GM12878 (cell line): ENCODE data around the gene NUDT22. TPM values are rescaled to one million over a fixed set of nuclear protein-coding genes. Genes with fewer than 3 reads are reported as not detected.

Experiments used
- ATAC-seq: fragments of 200-7000 bp; cut with Tn5 transposase; 3 replicates; pipeline ENCODE4 v1.9.1; 2020; ENCODE audit warnings: mild to moderate bottlenecking, moderate library complexity
- BruUV-seq: library from RNA; stranded (reverse); fragments of 400-500 nt; replicated peaks from 2 replicates; lab custom pipeline; 2021; lab: Mats Ljungman, UMichigan
- CTCF ChIA-PET: fragments of 300-600 bp; sonication (Branson Sonifier 250); formaldehyde crosslinking; extraction: SDS; loops from one replicate; lab custom pipeline; 2021; ENCODE audit warnings: inconsistent platforms; lab: Yijun Ruan, JAX
- POLR2A ChIA-PET: fragments of 350-600 bp; formaldehyde crosslinking; extraction: SDS; loops from one replicate; lab custom pipeline; 2021; ENCODE audit warnings: inconsistent platforms; lab: Charles Lee
- RAD21 ChIA-PET: fragments of 300-600 bp; sonication (Branson Sonifier 250); formaldehyde crosslinking; loops from one replicate; lab custom pipeline; 2023; ENCODE audit warnings: antibody characterized with exemption; ENCODE audit not compliant: unreplicated experiment; lab: Charles Lee
- SMC1A ChIA-PET: fragments of 300-600 bp; sonication (Branson Sonifier 250); formaldehyde crosslinking; loops from one replicate; lab custom pipeline; 2023; ENCODE audit not compliant: unreplicated experiment, uncharacterized antibody; lab: Charles Lee
- DNase-seq: peaks from one replicate; pipeline ENCODE4 v3.0.0-alpha.2; 2011; ENCODE audit warnings: low read depth, low spot score
- FAIRE-seq: peaks from 3 replicates; lab custom pipeline; 2011; peaks lifted over from hg19 to GRCh38; lab: Jason Lieb, UNC
- H2AFZ ChIP-seq: 2 replicates; pipeline ENCODE4 v1.6.0; 2011; ENCODE audit warnings: low read depth, low read length, control low read depth; ENCODE audit not compliant: control insufficient read depth
- H3K27ac ChIP-seq: 2 replicates; pipeline ENCODE4 v1.5.1; 2011; ENCODE audit warnings: control low read depth; ENCODE audit not compliant: control insufficient read depth, insufficient read depth
- H3K27me3 ChIP-seq, 2 experiments: replicated peaks in 1 of 2; 2 replicates each; pipeline versions ENCODE4 v1.6.0 to v1.6.1; 2011; ENCODE audit warnings: low read length in 1 of 2; ENCODE audit not compliant: control insufficient read depth in 2 of 2, insufficient read depth in 2 of 2
- H3K36me3 ChIP-seq, 2 experiments: 2 replicates each; pipeline ENCODE4 v1.5.1; 2011; ENCODE audit warnings: low read length in 1 of 2; ENCODE audit not compliant: control insufficient read depth in 2 of 2, insufficient read depth in 2 of 2
- H3K4me1 ChIP-seq: 2 replicates; pipeline ENCODE4 v1.6.1; 2011; ENCODE audit warnings: mild to moderate bottlenecking, low read length, moderate library complexity, mixed read lengths; ENCODE audit not compliant: control insufficient read depth, insufficient read depth
- H3K4me2 ChIP-seq: 2 replicates; pipeline ENCODE4 v1.6.0; 2011; ENCODE audit warnings: control low read depth; ENCODE audit not compliant: control insufficient read depth, insufficient read depth
- H3K4me3 ChIP-seq: fragments of 200-600 bp; sonication (generic); 2 replicates; pipeline ENCODE4 v1.5.1; 2016
- H3K79me2 ChIP-seq: 2 replicates; pipeline ENCODE4 v1.6.0; 2011; ENCODE audit warnings: low read length; ENCODE audit not compliant: control insufficient read depth, insufficient read depth
- H3K9ac ChIP-seq: 2 replicates; pipeline ENCODE4 v1.8.0; 2011; ENCODE audit warnings: low read length, control low read depth, mixed read lengths; ENCODE audit not compliant: control insufficient read depth, insufficient read depth
- H3K9me3 ChIP-seq: replicated peaks from 3 replicates; pipeline ENCODE4 v1.5.1; 2011; ENCODE audit warnings: mild to moderate bottlenecking, low read length; ENCODE audit not compliant: control insufficient read depth, insufficient read depth
- H4K20me1 ChIP-seq: 2 replicates; pipeline ENCODE4 v1.6.0; 2011; ENCODE audit not compliant: control insufficient read depth, insufficient read depth
- BACH1 ChIP-seq: fragments of 450-650 bp; IDR thresholded peaks from 2 replicates; pipeline ENCODE4 v1.6.1; 2017; ENCODE audit warnings: mild to moderate bottlenecking, borderline replicate concordance
- ESRRA ChIP-seq: IDR thresholded peaks from 2 replicates; pipeline ENCODE4 v1.6.1; 2012; ENCODE audit warnings: mild to moderate bottlenecking, low read length, improper control_type of control experiment
- KLF5 ChIP-seq: fragments of 450-650 bp; IDR thresholded peaks from 2 replicates; pipeline ENCODE4 v1.6.1; 2014; ENCODE audit warnings: mild to moderate bottlenecking; ENCODE audit not compliant: partially characterized antibody
- NFIC ChIP-seq: IDR thresholded peaks from 2 replicates; pipeline ENCODE4 v1.6.1; 2012; ENCODE audit warnings: low read depth, mild to moderate bottlenecking, inconsistent platforms, low read length, moderate library complexity
- SMARCA5 ChIP-seq: fragments of 450-650 bp; IDR thresholded peaks from 2 replicates; pipeline ENCODE4 v1.6.1; 2017; ENCODE audit warnings: mild to moderate bottlenecking
- ZBTB40 ChIP-seq: fragments of 450-650 bp; IDR thresholded peaks from 2 replicates; pipeline ENCODE4 v1.6.1; 2016; ENCODE audit warnings: mild to moderate bottlenecking, moderate library complexity, borderline replicate concordance
- ZNF687 ChIP-seq: fragments of 450-650 bp; IDR thresholded peaks from 2 replicates; pipeline ENCODE4 v1.6.1; 2017; ENCODE audit warnings: mild to moderate bottlenecking, moderate library complexity
- WGBS: methylation state at CpG from one replicate; pipeline ENCODE4 v1.1.6; 2016; ENCODE audit warnings: low lambda C conversion rate; ENCODE audit not compliant: insufficient replicate concordance, insufficient coverage; ENCODE audit errors: missing lambda C conversion rate; 5-methylcytosine and 5-hydroxymethylcytosine counted together
- in situ Hi-C: fragments of 300-500 bp; cut with MboI; formaldehyde crosslinking; loops from 9 replicates; pipeline ENCODE4 v1.14.3; 2018; ENCODE audit warnings: mixed read lengths
- intact Hi-C: fragments of 100-400 bp; cut with micrococcal nuclease; formaldehyde crosslinking; loops from one replicate; pipeline ENCODE4 v1.14.2; 2022; ENCODE audit not compliant: unreplicated experiment
- polyA plus RNA-seq, 11 experiments: library from polyadenylated mRNA; depleted of rRNA in 4 of 11; unstranded in 6 of 11; stranded (reverse) in 5 of 11; fragments of >200 nt; fragmentation: Nextera tagmentation in 4 of 11; fragmentation: Illumina TruSeq in 1 of 11; extraction: Ambion mirVana in 4 of 11; extraction: Trizol in 1 of 11; gene quantifications; 1 replicate in 1 of 11; 2 replicates in 10 of 11; pipeline versions ENCODE4 v1.2.1 to v1.2.3, GENCODE V29; 2011 to 2016; ENCODE audit warnings: inconsistent platforms in 2 of 11, missing spikeins in 2 of 11, low read depth in 1 of 11
- total RNA-seq, 4 experiments: library from RNA; depleted of rRNA in 3 of 4; stranded (reverse); fragments of >200 nt in 3 of 4; fragmentation: Illumina TruSeq in 1 of 4; extraction: Trizol in 1 of 4; gene quantifications; 2 replicates each; pipeline versions ENCODE4 v1.2.1 to v1.2.3, GENCODE V29; 2013 to 2021

The NUDT22 gene
- total and polyA plus RNA-seq, 10 of the 15 experiments (the other 5 are each of a cell fraction or from before 2014, with no cell fraction given), result 6.7 to 115 (median 64.7) TPM

GRCh38 chr11:64267207-64267945, 41.3 kb downstream of the NUDT22 start:
- no peak for DNase-seq
- no peak for FAIRE-seq
- CTCF ChIA-PET, result interaction anchor here (3.8 to 5.7 kb wide), 3 partner anchors 16 to 62 kb away, joined by 23 to 147 read pairs (median 65); partner anchors contain the start of genes CATSPERZ, FERMT3 and PLCB3
- Histone ChIP-seq H3K79me2 (peaks cover 16% of the 10 kb centered on the region), H4K20me1 (no peaks in the 10 kb centered on the region), H3K27ac (no peak overlapping the region), H3K4me3 (no peak overlapping the region), H2AFZ (no peak overlapping the region), H3K4me2 (peak overlapping the region; percentile 100; the same call in 1 of the 2 replicates), H3K9me3 (no peaks in the 10 kb centered on the region), H3K4me1 (peaks cover 10% of the 10 kb centered on the region), H3K9ac (no peak overlapping the region), H3K36me3 (no peaks in the 10 kb centered on the region; a peak in 2 of 4 replicates), H3K27me3 (no peaks in the 10 kb centered on the region)
- RAD21 ChIA-PET, result interaction anchor here (1.3 kb wide), 1 partner anchor 63 kb away, joined by 4 read pairs; no protein-coding TSS in a partner anchor
- no peak for ATAC-seq
- no TSS peak for BruUV-seq
- SMC1A ChIA-PET, result interaction anchor here (0.7 to 1.3 kb wide), 2 partner anchors 41 to 63 kb away, joined by 3 read pairs; partner anchors contain the start of genes NUDT22 and TRPT1
- intact Hi-C loops, result no loop called here
- in situ Hi-C loops, result no loop called here
- POLR2A ChIA-PET, result interaction anchor here (0.6 to 6.3 kb wide), 7 partner anchors 9 to 514 kb away, joined by 3 to 71 read pairs (median 5); partner anchors contain the start of genes CATSPERZ, ESRRA, FKBP2 and PPP1R14B
- TF ChIP-seq ESRRA (no peak), ZNF687 (no peak), NFIC (no peak), KLF5 (no peak), BACH1 (no peak), ZBTB40 (no peak), SMARCA5 (no peak)
- WGBS, result 93% methylated on average over 24 of the region's 27 CpGs
